Neural progenitor cell (in vitro differentiated cells): ENCODE measurements around the gene MTX2. TPM values are rescaled to one million over a fixed set of nuclear protein-coding genes. Genes with fewer than 3 reads are reported as not detected.
"Not testable (repeated sequence)": the region's sequence is repeated elsewhere in the genome, so short reads cannot be mapped to it uniquely, and the experiment has no call there.

ENCODE experiments used
- DNase-seq: peaks from one replicate; pipeline ENCODE4 v3.0.0-alpha.2; 2016; ENCODE audit warnings: low spot score
- H2AFZ ChIP-seq: fragments of 200-600 bp; sonication (generic); replicated peaks from 2 replicates; pipeline ENCODE4 v1.6.1; 2016; ENCODE audit warnings: antibody characterized with exemption
- H3F3A ChIP-seq: fragments of 200-600 bp; sonication (generic); 2 replicates; pipeline ENCODE4 v1.6.1; 2016; ENCODE audit warnings: antibody characterized with exemption, low read depth
- H3K27ac ChIP-seq: fragments of 200-600 bp; sonication (generic); 2 replicates; pipeline ENCODE4 v1.5.1; 2016; ENCODE audit warnings: mild to moderate bottlenecking
- H3K27me3 ChIP-seq: fragments of 200-600 bp; sonication (generic); 2 replicates; pipeline ENCODE4 v1.6.1; 2016; ENCODE audit warnings: mild to moderate bottlenecking, moderate library complexity
- H3K36me3 ChIP-seq: fragments of 200-600 bp; sonication (generic); 2 replicates; pipeline ENCODE4 v1.5.1; 2016
- H3K4me1 ChIP-seq: fragments of 200-600 bp; sonication (generic); 2 replicates; pipeline ENCODE4 v1.6.1; 2016; ENCODE audit warnings: mixed run types
- H3K4me2 ChIP-seq: fragments of 200-600 bp; sonication (generic); 2 replicates; pipeline ENCODE4 v1.6.1; 2016
- H3K4me3 ChIP-seq: fragments of 200-600 bp; sonication (generic); 2 replicates; pipeline ENCODE4 v1.5.1; 2016
- H3K79me2 ChIP-seq: fragments of 200-600 bp; sonication (generic); 2 replicates; pipeline ENCODE4 v1.6.1; 2016; ENCODE audit warnings: low read depth
- H3K9ac ChIP-seq: fragments of 200-600 bp; sonication (generic); 2 replicates; pipeline ENCODE4 v1.6.1; 2016
- H3K9me3 ChIP-seq: fragments of 200-600 bp; sonication (generic); 2 replicates; pipeline ENCODE4 v1.5.1; 2016; ENCODE audit warnings: low read depth
- H4K20me1 ChIP-seq: fragments of 200-600 bp; sonication (generic); 2 replicates; pipeline ENCODE4 v1.6.1; 2016; ENCODE audit warnings: low read depth
- H3K27ac Mint-ChIP-seq: 3 replicates; pipeline ENCODE4 v1.8.0; 2021; ENCODE audit warnings: mixed read lengths
- H3K27me3 Mint-ChIP-seq: 2 replicates; pipeline ENCODE4 v1.8.0; 2022; ENCODE audit warnings: low read depth, mild to moderate bottlenecking, inconsistent platforms, moderate library complexity, mixed read lengths; ENCODE audit not compliant: insufficient read depth
- H3K36me3 Mint-ChIP-seq: 3 replicates; pipeline ENCODE4 v1.8.0; 2021; ENCODE audit warnings: mixed read lengths
- H3K4me1 Mint-ChIP-seq: 3 replicates; pipeline ENCODE4 v1.8.0; 2021; ENCODE audit warnings: mixed read lengths
- H3K4me3 Mint-ChIP-seq: 3 replicates; pipeline ENCODE4 v1.8.0; 2021; ENCODE audit warnings: mild to moderate bottlenecking, moderate library complexity, mixed read lengths
- H3K9me3 Mint-ChIP-seq: 3 replicates; pipeline ENCODE4 v1.8.0; 2020; ENCODE audit warnings: mixed read lengths
- EZH2 ChIP-seq: fragments of 200-600 bp; sonication (generic); IDR thresholded peaks from 2 replicates; pipeline ENCODE4 v1.6.1; 2017; ENCODE audit warnings: antibody characterized with exemption, mild to moderate bottlenecking, moderate library complexity
- EZH2phosphoT487 ChIP-seq: fragments of 200-600 bp; sonication (generic); IDR thresholded peaks from 2 replicates; pipeline ENCODE4 v1.6.1; 2017; ENCODE audit warnings: antibody characterized with exemption
- total RNA-seq: library from RNA; depleted of rRNA; stranded (reverse); fragments of >200 nt; gene quantifications from 2 replicates; pipeline ENCODE4 v1.2.3, GENCODE V29; 2015; ENCODE audit warnings: low replicate concordance
- TF ChIP-seq, protein P1 (sequence below): fragments of 200-600 bp; sonication (generic); IDR thresholded peaks from 2 replicates; pipeline ENCODE4 v1.5.1; 2017; ENCODE audit warnings: antibody characterized with exemption, mild to moderate bottlenecking

Gene MTX2
- total RNA-seq, 1 donor from 2014 or later: 39.2 TPM

GRCh38 chr2:176370467-176371171, 101.4 kb downstream of the MTX2 start:
- peaks cover 6% of the 10 kb centered on the region for H3K27me3 ChIP-seq
- Mint-ChIP-seq H3K27me3 (peaks cover 4% of the 10 kb centered on the region), H3K4me3 (no peak overlapping the region), H3K9me3 (no peaks in the 10 kb centered on the region), H3K27ac (no peak overlapping the region), H3K4me1 (no peaks in the 10 kb centered on the region), H3K36me3 (peaks cover 2% of the 10 kb centered on the region)
- H3F3A ChIP-seq: no peaks in the 10 kb centered on the region
- no peak for DNase-seq
- H3K9me3 ChIP-seq: no peaks in the 10 kb centered on the region
- no peaks in the 10 kb centered on the region for H3K36me3 ChIP-seq
- H2AFZ ChIP-seq: no peak overlapping the region
- no peak overlapping the region for H3K9ac ChIP-seq
- TF ChIP-seq EZH2phosphoT487 (no peak), EZH2 (no peak)
- TF ChIP-seq, protein P1, sequence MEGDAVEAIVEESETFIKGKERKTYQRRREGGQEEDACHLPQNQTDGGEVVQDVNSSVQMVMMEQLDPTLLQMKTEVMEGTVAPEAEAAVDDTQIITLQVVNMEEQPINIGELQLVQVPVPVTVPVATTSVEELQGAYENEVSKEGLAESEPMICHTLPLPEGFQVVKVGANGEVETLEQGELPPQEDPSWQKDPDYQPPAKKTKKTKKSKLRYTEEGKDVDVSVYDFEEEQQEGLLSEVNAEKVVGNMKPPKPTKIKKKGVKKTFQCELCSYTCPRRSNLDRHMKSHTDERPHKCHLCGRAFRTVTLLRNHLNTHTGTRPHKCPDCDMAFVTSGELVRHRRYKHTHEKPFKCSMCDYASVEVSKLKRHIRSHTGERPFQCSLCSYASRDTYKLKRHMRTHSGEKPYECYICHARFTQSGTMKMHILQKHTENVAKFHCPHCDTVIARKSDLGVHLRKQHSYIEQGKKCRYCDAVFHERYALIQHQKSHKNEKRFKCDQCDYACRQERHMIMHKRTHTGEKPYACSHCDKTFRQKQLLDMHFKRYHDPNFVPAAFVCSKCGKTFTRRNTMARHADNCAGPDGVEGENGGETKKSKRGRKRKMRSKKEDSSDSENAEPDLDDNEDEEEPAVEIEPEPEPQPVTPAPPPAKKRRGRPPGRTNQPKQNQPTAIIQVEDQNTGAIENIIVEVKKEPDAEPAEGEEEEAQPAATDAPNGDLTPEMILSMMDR: no peak
- no peaks in the 10 kb centered on the region for H3K4me1 ChIP-seq
- no peak overlapping the region for H3K4me2 ChIP-seq
- no peak overlapping the region for H3K4me3 ChIP-seq
- no peak overlapping the region for H3K27ac ChIP-seq
- H3K79me2 ChIP-seq: no peaks in the 10 kb centered on the region
- no peaks in the 10 kb centered on the region for H4K20me1 ChIP-seq

DNA sequence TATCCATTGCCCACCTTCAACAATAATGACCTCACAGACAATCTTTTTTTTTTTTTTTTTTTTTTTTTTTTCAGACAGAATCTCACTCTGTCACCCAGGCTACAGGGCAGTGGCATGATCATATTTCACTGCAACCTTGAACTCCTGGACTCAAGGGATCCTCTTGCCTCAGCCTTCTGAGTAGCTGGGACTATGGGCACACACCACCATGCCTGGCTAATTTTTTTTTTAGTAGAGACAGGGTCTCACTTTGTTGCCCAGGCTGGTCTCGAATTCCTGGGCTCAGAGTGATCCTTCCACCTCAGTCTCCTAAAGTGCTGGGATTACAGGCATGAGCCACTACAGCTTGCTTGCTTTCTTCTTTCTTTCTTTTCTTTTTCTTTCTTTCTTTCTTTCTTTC, 103.9 kb downstream of the MTX2 start:
- not testable (repeated sequence) for H3K4me1 ChIP-seq, H3K4me1 Mint-ChIP-seq, H4K20me1 ChIP-seq, H3K9me3 ChIP-seq, H3K27ac ChIP-seq, H3K4me2 ChIP-seq, H3K27me3 ChIP-seq, DNase-seq, H3K4me3 Mint-ChIP-seq, H3K36me3 ChIP-seq, H3K4me3 ChIP-seq, H2AFZ ChIP-seq, H3K9me3 Mint-ChIP-seq, H3K79me2 ChIP-seq, H3F3A ChIP-seq, H3K36me3 Mint-ChIP-seq, H3K27me3 Mint-ChIP-seq, H3K27ac Mint-ChIP-seq, H3K9ac ChIP-seq

DNA sequence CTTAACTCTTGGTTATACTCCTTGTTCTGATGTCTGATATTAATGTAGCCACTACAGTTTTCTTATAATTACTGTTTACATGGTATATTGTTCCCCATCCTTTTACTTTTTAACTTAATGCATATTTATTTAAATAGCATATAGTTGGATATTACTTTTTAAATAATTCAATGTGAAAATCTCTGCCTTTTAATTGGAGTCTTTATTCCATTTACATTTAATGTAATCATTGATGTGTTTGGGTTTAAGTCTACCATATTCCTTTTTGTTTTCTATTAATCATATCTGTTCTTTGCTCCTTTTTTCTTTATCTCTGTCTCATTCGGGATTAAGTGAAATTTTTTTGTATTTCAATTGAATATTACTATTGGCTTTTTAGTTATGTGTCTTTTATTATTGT, 109.1 kb downstream of the MTX2 start:
- H3K36me3 Mint-ChIP-seq: no peaks in the 10 kb centered on the region
- H3K4me2 ChIP-seq: no peak overlapping the region
- peaks cover 17% of the 10 kb centered on the region for H3K9me3 Mint-ChIP-seq
- H3K36me3 ChIP-seq: no peaks in the 10 kb centered on the region
- no peaks in the 10 kb centered on the region for H3K79me2 ChIP-seq
- H3K4me1 ChIP-seq: no peaks in the 10 kb centered on the region
- H3K27me3 ChIP-seq: no peaks in the 10 kb centered on the region
- H4K20me1 ChIP-seq: no peaks in the 10 kb centered on the region
- H3K9me3 ChIP-seq: no peaks in the 10 kb centered on the region
- TF ChIP-seq, protein P1: no peak
- TF ChIP-seq EZH2 (no peak), EZH2phosphoT487 (no peak)
- H3K27ac Mint-ChIP-seq: no peak overlapping the region
- H3K9ac ChIP-seq: no peak overlapping the region
- DNase-seq: no peak
- no peak overlapping the region for H3K4me3 Mint-ChIP-seq
- H3K27me3 Mint-ChIP-seq: peaks cover 2% of the 10 kb centered on the region
- H3F3A ChIP-seq: no peaks in the 10 kb centered on the region
- H3K4me1 Mint-ChIP-seq: no peaks in the 10 kb centered on the region
- H3K4me3 ChIP-seq: no peak overlapping the region
- no peak overlapping the region for H2AFZ ChIP-seq
- no peak overlapping the region for H3K27ac ChIP-seq

- DNase-seq: no peak
- TF ChIP-seq EZH2 (no peak), EZH2phosphoT487 (no peak)
- TF ChIP-seq, protein P1: no peak
- Histone ChIP-seq H3K27ac (no peak overlapping the region), H4K20me1 (no peaks in the 10 kb centered on the region), H3K4me3 (no peak overlapping the region), H3K36me3 (no peaks in the 10 kb centered on the region), H3K4me2 (no peak overlapping the region), H3K9ac (no peak overlapping the region), H3K9me3 (no peaks in the 10 kb centered on the region), H3F3A (no peaks in the 10 kb centered on the region), H3K79me2 (no peaks in the 10 kb centered on the region), H2AFZ (no peak overlapping the region), H3K4me1 (no peaks in the 10 kb centered on the region), H3K27me3 (no peaks in the 10 kb centered on the region)
- no peaks in the 10 kb centered on the region for H3K4me1 Mint-ChIP-seq
- no peaks in the 10 kb centered on the region for H3K36me3 Mint-ChIP-seq
- no peak overlapping the region for H3K4me3 Mint-ChIP-seq
- peaks cover 17% of the 10 kb centered on the region for H3K9me3 Mint-ChIP-seq
- H3K27ac Mint-ChIP-seq: no peak overlapping the region
- H3K27me3 Mint-ChIP-seq: no peaks in the 10 kb centered on the region
These were observed 111.1 kb downstream of the MTX2 start for GRCh38 chr2:176380341-176380740.
